OCI-LY7 (cell line): ENCODE results near the gene SPRR1A.

Experiments used
- CTCF ChIP-seq: fragments of 200-600 bp; sonication (generic); conservative IDR thresholded peaks from 2 replicates; pipeline ENCODE4 v1.5.1; 2014; ENCODE audit warnings: mild to moderate bottlenecking, antibody characterized with exemption, low read length, moderate library complexity, mixed read lengths
- EZH2phosphoT487 ChIP-seq: fragments of 200-600 bp; sonication (generic); IDR thresholded peaks from 2 replicates; pipeline ENCODE4 v1.6.1; 2018; ENCODE audit warnings: low read depth, borderline replicate concordance, mild to moderate bottlenecking, mixed run types, antibody characterized with exemption, low read length, moderate library complexity, mixed read lengths

DNA sequence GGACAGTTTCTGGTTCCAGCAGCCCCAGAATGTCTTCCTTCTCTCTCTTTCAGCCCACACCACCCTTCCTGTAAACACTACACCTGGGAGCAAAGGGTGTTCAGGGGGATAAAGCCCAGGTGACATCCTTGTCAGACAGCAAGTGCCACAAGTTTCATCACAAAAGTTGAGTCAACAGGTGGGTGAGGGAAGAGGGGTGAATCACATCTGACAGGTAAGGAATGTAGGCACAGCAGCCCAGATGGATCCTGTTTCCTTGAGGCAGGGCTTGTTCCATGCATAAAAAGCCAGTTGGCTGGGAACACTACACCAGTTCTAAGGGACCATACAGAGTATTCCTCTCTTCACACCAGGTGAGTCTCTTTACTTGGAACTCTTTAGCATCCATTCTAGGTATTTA lies 47.0 kb downstream of the SPRR1A start, which contains the start of gene SPRR1B:
- TF ChIP-seq CTCF = no peak
- TF ChIP-seq EZH2phosphoT487 = no peak
